Neural cell (in vitro differentiated cells): ENCODE measurements around the gene LHFPL4.
"Not testable (repeated sequence)": the region's sequence is repeated elsewhere in the genome, so short reads cannot be mapped to it uniquely, and the experiment has no call there.

Experiments
- CTCF ChIP-seq: fragments of 450-650 bp; IDR thresholded peaks from 2 replicates; pipeline ENCODE4 v1.5.1; 2014; ENCODE audit warnings: antibody characterized with exemption, mild to moderate bottlenecking, moderate library complexity; ENCODE audit not compliant: poor library complexity, severe bottlenecking
- EZH2 ChIP-seq: fragments of 200-600, 300-800 bp; shearing (Covaris generic), sonication (generic); IDR thresholded peaks from 2 replicates; pipeline ENCODE4 v1.6.1; 2014; ENCODE audit warnings: antibody characterized with exemption, low read length, borderline replicate concordance, mild to moderate bottlenecking; ENCODE audit not compliant: insufficient read depth, poor library complexity, severe bottlenecking
- RAD21 ChIP-seq: fragments of 450-650 bp; conservative IDR thresholded peaks from 2 replicates; pipeline ENCODE4 v1.6.1; 2014; ENCODE audit warnings: antibody characterized with exemption, mild to moderate bottlenecking, moderate library complexity
- REST ChIP-seq: IDR thresholded peaks from 2 replicates; pipeline ENCODE4 v1.6.1; 2012; ENCODE audit warnings: borderline replicate concordance
- SMC3 ChIP-seq: fragments of 450-650 bp; conservative IDR thresholded peaks from 2 replicates; pipeline ENCODE4 v1.6.1; 2014; ENCODE audit warnings: antibody characterized with exemption, mild to moderate bottlenecking, moderate library complexity; ENCODE audit not compliant: poor library complexity
- TAF1 ChIP-seq: IDR thresholded peaks from 2 replicates; pipeline ENCODE4 v1.6.1; 2012; ENCODE audit warnings: low read depth

- not testable (repeated sequence) for TF ChIP-seq EZH2, CTCF, TAF1, RAD21, REST, SMC3
These were observed 6.4 kb upstream of the LHFPL4 start for GRCh38 chr3:9560056-9560455.
